Prostate gland (tissue), 2 donors: Measurements from ENCODE around the gene ASH1L. TPM values are rescaled to one million over a fixed set of nuclear protein-coding genes. Genes with fewer than 3 reads are reported as not detected.

Experiments used
- DNase-seq: peaks from one replicate; pipeline ENCODE4 v3.0.0-alpha.2; 2019; ENCODE audit warnings: low spot score
- H3K27ac ChIP-seq, 2 donors: fragments of 200-600 bp; sonication (generic); 2 replicates each; pipeline ENCODE4 v1.5.1; 2017 to 2019
- H3K27me3 ChIP-seq: fragments of 200-600 bp; sonication (generic); replicated peaks from 2 replicates; pipeline ENCODE4 v1.5.1; 2019; ENCODE audit not compliant: insufficient read depth
- H3K36me3 ChIP-seq, 2 donors: fragments of 200-600 bp; sonication (generic); 1 replicate in 1 of 2; 2 replicates in 1 of 2; pipeline versions ENCODE4 v1.5.1 to v1.8.1; 2017 to 2019
- H3K4me1 ChIP-seq: fragments of 200-600 bp; sonication (generic); replicated peaks from 2 replicates; pipeline ENCODE4 v1.5.1; 2019
- H3K4me3 ChIP-seq, 2 donors: fragments of 200-600 bp; sonication (generic); 2 replicates each; pipeline ENCODE4 v1.5.1; 2017 to 2019
- H3K9me3 ChIP-seq: fragments of 200-600 bp; sonication (generic); 2 replicates; pipeline ENCODE4 v1.5.1; 2017
- CTCF ChIP-seq, 4 experiments: fragments of 200-600 bp in 2 of 4; fragments of 450-650 bp in 2 of 4; sonication (generic) in 2 of 4; IDR thresholded peaks; 1 replicate in 3 of 4; 2 replicates in 1 of 4; pipeline ENCODE4 v1.5.1; 2016 to 2019; ENCODE audit warnings: antibody characterized with exemption in 4 of 4, mild to moderate bottlenecking in 2 of 4, moderate library complexity in 2 of 4
- POLR2A ChIP-seq: fragments of 450-650 bp; IDR thresholded peaks from one replicate; pipeline ENCODE4 v1.6.1; 2016; ENCODE audit warnings: antibody characterized with exemption, mild to moderate bottlenecking
- POLR2AphosphoS5 ChIP-seq: sonication (generic); formaldehyde crosslinking; IDR thresholded peaks from one replicate; pipeline ENCODE4 v1.6.1; 2017; ENCODE audit warnings: antibody characterized with exemption
- WGBS: methylation state at CpG from one replicate; pipeline ENCODE4 v1.1.5; 2018; 5-methylcytosine and 5-hydroxymethylcytosine counted together
- intact Hi-C: fragments of 100-400 bp; cut with DNase I; formaldehyde crosslinking; loops from one replicate; pipeline ENCODE4 v1.14.2; 2022
- total RNA-seq, 2 donors: library from RNA; depleted of rRNA; stranded (reverse); fragments of >200 nt; gene quantifications; one replicate each; pipeline ENCODE4 v1.1.0, GENCODE V29; 2016

The ASH1L gene
- total RNA-seq, 2 donors from 2014 or later = 53.1 to 66.2 TPM

GRCh38 chr1:155463865-155464650, 98.5 kb downstream of the ASH1L start:
- Histone ChIP-seq H3K9me3 (no peaks in the 10 kb centered on the region), H3K4me3 (no peak overlapping the region), H3K36me3 (no peaks in the 10 kb centered on the region), H3K4me1 (no peaks in the 10 kb centered on the region), H3K27me3 (no peaks in the 10 kb centered on the region), H3K27ac (no peak overlapping the region)
- intact Hi-C loops = no loop called here
- TF ChIP-seq CTCF (IDR thresholded peaks at IDR 0.05) (no peak), POLR2A (no peak), POLR2AphosphoS5 (no peak)
- no peak for DNase-seq
- WGBS = 81% methylated on average over 5 of the region's 5 CpGs

GRCh38 chr1:155458111-155458510, 104.5 kb downstream of the ASH1L start:
- H3K4me1 ChIP-seq = no peaks in the 10 kb centered on the region
- no peak overlapping the region for H3K27ac ChIP-seq
- no peaks in the 10 kb centered on the region for H3K36me3 ChIP-seq
- TF ChIP-seq POLR2AphosphoS5 = no peak
- no peak for TF ChIP-seq POLR2A
- TF ChIP-seq CTCF (IDR thresholded peaks at IDR 0.05) = no peak
- 77% methylated on average over 4 of the region's 4 CpGs for WGBS
- H3K27me3 ChIP-seq = no peaks in the 10 kb centered on the region
- intact Hi-C loops = no loop called here
- H3K4me3 ChIP-seq = no peak overlapping the region
- no peaks in the 10 kb centered on the region for H3K9me3 ChIP-seq
- DNase-seq = no peak

- Histone ChIP-seq H3K4me1 (no peaks in the 10 kb centered on the region), H3K27ac (no peak overlapping the region), H3K27me3 (no peaks in the 10 kb centered on the region), H3K4me3 (no peak overlapping the region), H3K36me3 (no peaks in the 10 kb centered on the region), H3K9me3 (no peaks in the 10 kb centered on the region)
- no peak for DNase-seq
- intact Hi-C loops = no loop called here
- TF ChIP-seq POLR2AphosphoS5 = no peak
- TF ChIP-seq POLR2A = no peak
- no peak for TF ChIP-seq CTCF (IDR thresholded peaks at IDR 0.05)
- 92% methylated on average over 2 of the region's 2 CpGs for WGBS
Observed at GRCh38 chr1:155457266-155457665, 105.3 kb downstream of the ASH1L start.

GRCh38 chr1:155455588-155456195, 106.9 kb downstream of the ASH1L start:
- H3K27ac ChIP-seq = no peak overlapping the region
- TF ChIP-seq POLR2AphosphoS5 (no peak), POLR2A (no peak), CTCF (IDR thresholded peaks at IDR 0.05) (no peak)
- H3K4me1 ChIP-seq = no peaks in the 10 kb centered on the region
- no peak for DNase-seq
- H3K9me3 ChIP-seq = no peaks in the 10 kb centered on the region
- WGBS = 33% methylated on average over 1 of the region's 1 CpG
- H3K4me3 ChIP-seq = no peak overlapping the region
- intact Hi-C loops = no loop called here
- H3K27me3 ChIP-seq = no peaks in the 10 kb centered on the region
- H3K36me3 ChIP-seq = no peaks in the 10 kb centered on the region

GRCh38 chr1:155454096-155454495, 108.5 kb downstream of the ASH1L start:
- TF ChIP-seq CTCF (IDR thresholded peaks at IDR 0.05) = no peak
- no peak for TF ChIP-seq POLR2A
- no peak for TF ChIP-seq POLR2AphosphoS5
- Histone ChIP-seq H3K4me3 (no peak overlapping the region), H3K27ac (no peak overlapping the region), H3K27me3 (no peaks in the 10 kb centered on the region), H3K9me3 (no peaks in the 10 kb centered on the region), H3K4me1 (no peaks in the 10 kb centered on the region), H3K36me3 (no peaks in the 10 kb centered on the region)
- intact Hi-C loops = no loop called here
- no peak for DNase-seq
- WGBS = 94% methylated on average over 1 of the region's 1 CpG
